Osteoblast (primary cell): ENCODE results near the gene DMD. TPM values are rescaled to one million over a fixed set of nuclear protein-coding genes. Genes with fewer than 3 reads are reported as not detected.

Source experiments
- DNase-seq: peaks from one replicate; pipeline ENCODE4 v3.0.0; 2011; ENCODE audit warnings: low spot score, mixed read lengths; ENCODE audit not compliant: insufficient read length; ENCODE audit errors: missing footprints
- H2AFZ ChIP-seq: 2 replicates; pipeline ENCODE4 v1.6.0; 2011; ENCODE audit warnings: mild to moderate bottlenecking, low read length
- H3K27ac ChIP-seq: 2 replicates; pipeline ENCODE4 v1.5.1; 2011; ENCODE audit warnings: mild to moderate bottlenecking, low read depth, low read length, moderate library complexity
- H3K27me3 ChIP-seq: 2 replicates; pipeline ENCODE4 v1.6.0; 2012; ENCODE audit warnings: mild to moderate bottlenecking, control low read depth, inconsistent platforms, low read length, moderate library complexity; ENCODE audit not compliant: insufficient read depth
- H3K36me3 ChIP-seq: 2 replicates; pipeline ENCODE4 v1.5.1; 2011; ENCODE audit warnings: mild to moderate bottlenecking, low read length, control low read depth, moderate library complexity; ENCODE audit not compliant: insufficient read depth
- H3K4me1 ChIP-seq: 2 replicates; pipeline ENCODE4 v1.5.1; 2011; ENCODE audit warnings: mild to moderate bottlenecking, low read length, control low read depth, moderate library complexity; ENCODE audit not compliant: insufficient read depth
- H3K4me2 ChIP-seq: 2 replicates; pipeline ENCODE4 v1.6.0; 2011; ENCODE audit warnings: mild to moderate bottlenecking, low read length; ENCODE audit not compliant: insufficient read depth
- H3K4me3 ChIP-seq: fragments of 200-600 bp; sonication (generic); 3 replicates; pipeline ENCODE4 v1.5.1; 2012; ENCODE audit warnings: mild to moderate bottlenecking, low read length, inconsistent platforms; ENCODE audit not compliant: insufficient read depth
- H3K79me2 ChIP-seq: 2 replicates; pipeline ENCODE4 v1.6.0; 2012; ENCODE audit warnings: mild to moderate bottlenecking, low read length, control low read depth, inconsistent platforms; ENCODE audit not compliant: insufficient read depth
- H3K9me3 ChIP-seq: 2 replicates; pipeline ENCODE4 v1.5.1; 2011; ENCODE audit warnings: low read depth, low read length, control low read depth
- H4K20me1 ChIP-seq: 2 replicates; pipeline ENCODE4 v1.6.0; 2012; ENCODE audit warnings: mild to moderate bottlenecking, low read length, control low read depth; ENCODE audit not compliant: insufficient read depth
- CTCF ChIP-seq: IDR thresholded peaks from 2 replicates; pipeline ENCODE4 v1.5.1; 2011; ENCODE audit warnings: mild to moderate bottlenecking, low read depth, low read length, moderate library complexity; ENCODE audit errors: extremely low read depth
- total RNA-seq: library from RNA; depleted of rRNA; stranded (reverse); fragments of >200 nt; gene quantifications from 2 replicates; pipeline ENCODE4 v1.2.3, GENCODE V29; 2012

The DMD gene
- total RNA-seq, 1 donor, result 12.7 TPM

GRCh38 chrX:32392655-32393054, 818.7 kb downstream of the DMD start:
- Histone ChIP-seq H3K9me3 (no peaks in the 10 kb centered on the region), H3K27ac (no peak overlapping the region), H3K4me2 (no peak overlapping the region), H3K4me1 (no peaks in the 10 kb centered on the region), H3K27me3 (no peaks in the 10 kb centered on the region), H3K79me2 (no peaks in the 10 kb centered on the region), H3K4me3 (no peak overlapping the region), H4K20me1 (no peaks in the 10 kb centered on the region), H3K36me3 (no peaks in the 10 kb centered on the region), H2AFZ (no peak overlapping the region)
- no peak for DNase-seq
- TF ChIP-seq CTCF, result no peak

GRCh38 chrX:32370456-32371205, 840.7 kb downstream of the DMD start:
- H2AFZ ChIP-seq, result no peak overlapping the region
- no peak overlapping the region for H3K4me2 ChIP-seq
- H3K36me3 ChIP-seq, result no peaks in the 10 kb centered on the region
- no peaks in the 10 kb centered on the region for H3K4me1 ChIP-seq
- H3K27me3 ChIP-seq, result no peaks in the 10 kb centered on the region
- no peak for DNase-seq
- TF ChIP-seq CTCF, result no peak
- H3K9me3 ChIP-seq, result no peaks in the 10 kb centered on the region
- H3K79me2 ChIP-seq, result no peaks in the 10 kb centered on the region
- H3K4me3 ChIP-seq, result no peak overlapping the region
- no peaks in the 10 kb centered on the region for H4K20me1 ChIP-seq
- no peak overlapping the region for H3K27ac ChIP-seq

GRCh38 chrX:32293962-32294700, 917.2 kb downstream of the DMD start:
- no peak overlapping the region for H3K4me2 ChIP-seq
- H3K36me3 ChIP-seq, result no peaks in the 10 kb centered on the region
- no peak overlapping the region for H2AFZ ChIP-seq
- H3K9me3 ChIP-seq, result no peaks in the 10 kb centered on the region
- no peaks in the 10 kb centered on the region for H3K4me1 ChIP-seq
- H3K4me3 ChIP-seq, result no peak overlapping the region
- H4K20me1 ChIP-seq, result no peaks in the 10 kb centered on the region
- no peak for TF ChIP-seq CTCF
- no peaks in the 10 kb centered on the region for H3K27me3 ChIP-seq
- H3K27ac ChIP-seq, result no peak overlapping the region
- no peak for DNase-seq
- no peaks in the 10 kb centered on the region for H3K79me2 ChIP-seq

GRCh38 chrX:32289356-32289755, 922.0 kb downstream of the DMD start:
- no peak for DNase-seq
- Histone ChIP-seq H3K4me2 (no peak overlapping the region), H3K36me3 (no peaks in the 10 kb centered on the region), H3K9me3 (no peaks in the 10 kb centered on the region), H3K27ac (no peak overlapping the region), H2AFZ (no peak overlapping the region), H4K20me1 (no peaks in the 10 kb centered on the region), H3K4me1 (no peaks in the 10 kb centered on the region), H3K4me3 (no peak overlapping the region), H3K79me2 (no peaks in the 10 kb centered on the region), H3K27me3 (no peaks in the 10 kb centered on the region)
- no peak for TF ChIP-seq CTCF
